ENCODE data around the gene SPCS1. TPM values are rescaled to one million over a fixed set of nuclear protein-coding genes. Genes with fewer than 3 reads are reported as not detected.
"Not testable (repeated sequence)": the region's sequence is repeated elsewhere in the genome, so short reads cannot be mapped to it uniquely, and the experiment has no call there.

Gene SPCS1
- total RNA-seq, 1 donor from 2014 or later: 68.5 TPM

- no peaks in the 10 kb centered on the region for H3K9me3 ChIP-seq
- H3K4me1 ChIP-seq: no peaks in the 10 kb centered on the region
- H3K4me3 ChIP-seq: no peak overlapping the region
- TF ChIP-seq POLR2AphosphoS5 (IDR thresholded peaks at IDR 0.05; ENCODE audit: insufficient read depth in 1 of 2, low read depth in 1 of 2) (no peak), POLR2A (IDR thresholded peaks at IDR 0.05) (no peak), CTCF (IDR thresholded peaks at IDR 0.05) (no peak)
- no peak overlapping the region for H3K27ac ChIP-seq
- peaks cover 0 to 19% of the 10 kb centered on the region in 2 donors for H3K36me3 ChIP-seq
- H3K27me3 ChIP-seq: no peaks in the 10 kb centered on the region
- intact Hi-C loops (cut with DNase I): no loop called here
- no peak for DNase-seq (ENCODE audit: extremely low spot score in 2 of 2)
Observed at GRCh38 chr3:52721002-52721729, 15.3 kb downstream of the SPCS1 start.

- TF ChIP-seq POLR2A (IDR thresholded peaks at IDR 0.05) (no peak), POLR2AphosphoS5 (IDR thresholded peaks at IDR 0.05; ENCODE audit: insufficient read depth in 1 of 2, low read depth in 1 of 2) (no peak), CTCF (IDR thresholded peaks at IDR 0.05) (no peak)
- Histone ChIP-seq H3K36me3 (peaks cover 0 to 19% of the 10 kb centered on the region in 2 donors), H3K4me3 (no peak overlapping the region), H3K4me1 (no peaks in the 10 kb centered on the region), H3K27me3 (no peaks in the 10 kb centered on the region), H3K27ac (no peak overlapping the region), H3K9me3 (no peaks in the 10 kb centered on the region)
- DNase-seq (ENCODE audit: extremely low spot score in 2 of 2): no peak
- intact Hi-C loops (cut with DNase I): no loop called here
Observed at GRCh38 chr3:52721730-52722008, 15.8 kb downstream of the SPCS1 start.

GRCh38 chr3:52722491-52722890 lies 16.6 kb downstream of the SPCS1 start:
- intact Hi-C loops (cut with DNase I): no loop called here
- Histone ChIP-seq H3K9me3 (no peaks in the 10 kb centered on the region), H3K4me3 (no peak overlapping the region), H3K27me3 (no peaks in the 10 kb centered on the region), H3K27ac (no peak overlapping the region), H3K36me3 (peaks cover 0 to 19% of the 10 kb centered on the region in 2 donors), H3K4me1 (no peaks in the 10 kb centered on the region)
- TF ChIP-seq CTCF (IDR thresholded peaks at IDR 0.05): no peak
- TF ChIP-seq POLR2AphosphoS5 (IDR thresholded peaks at IDR 0.05; ENCODE audit: insufficient read depth in 1 of 2, low read depth in 1 of 2): no peak
- TF ChIP-seq POLR2A (IDR thresholded peaks at IDR 0.05): no peak
- no peak for DNase-seq (ENCODE audit: extremely low spot score in 2 of 2)

- intact Hi-C loops (cut with DNase I): no loop called here
- peaks cover 3% of the 10 kb centered on the region for H3K9me3 ChIP-seq
- no peaks in the 10 kb centered on the region for H3K4me1 ChIP-seq
- DNase-seq (ENCODE audit: extremely low spot score in 2 of 2): no peak
- H3K36me3 ChIP-seq: peaks cover 0 to 16% of the 10 kb centered on the region in 2 donors
- no peak for TF ChIP-seq POLR2A (IDR thresholded peaks at IDR 0.05)
- no peak for TF ChIP-seq POLR2AphosphoS5 (IDR thresholded peaks at IDR 0.05; ENCODE audit: insufficient read depth in 1 of 2, low read depth in 1 of 2)
- no peak for TF ChIP-seq CTCF (IDR thresholded peaks at IDR 0.05)
- no peak overlapping the region for H3K4me3 ChIP-seq
- no peaks in the 10 kb centered on the region for H3K27me3 ChIP-seq
- H3K27ac ChIP-seq: no peak overlapping the region
Observed at GRCh38 chr3:52723935-52724334, 18.0 kb downstream of the SPCS1 start.

GRCh38 chr3:52724511-52724910 lies 18.6 kb downstream of the SPCS1 start:
- Histone ChIP-seq H3K36me3 (peaks cover 0 to 10% of the 10 kb centered on the region in 2 donors), H3K27ac (no peak overlapping the region), H3K4me1 (no peaks in the 10 kb centered on the region), H3K9me3 (peaks cover 5% of the 10 kb centered on the region), H3K27me3 (no peaks in the 10 kb centered on the region), H3K4me3 (no peak overlapping the region)
- TF ChIP-seq POLR2A (IDR thresholded peaks at IDR 0.05) (no peak), POLR2AphosphoS5 (IDR thresholded peaks at IDR 0.05; ENCODE audit: insufficient read depth in 1 of 2, low read depth in 1 of 2) (no peak), CTCF (IDR thresholded peaks at IDR 0.05) (no peak)
- no peak for DNase-seq (ENCODE audit: extremely low spot score in 2 of 2)
- intact Hi-C loops (cut with DNase I): no loop called here

GRCh38 chr3:52728753-52729152 lies 22.8 kb downstream of the SPCS1 start:
- intact Hi-C loops (cut with DNase I); H3K27me3 ChIP-seq; DNase-seq (ENCODE audit: extremely low spot score in 2 of 2); H3K9me3 ChIP-seq; H3K4me3 ChIP-seq; H3K27ac ChIP-seq; H3K4me1 ChIP-seq: not testable (repeated sequence)
- peaks cover 0 to 24% of the 10 kb centered on the region in 2 donors for H3K36me3 ChIP-seq
